HL-60 (cell line): ENCODE measurements around the gene TACC3.

ENCODE experiments used
- DNase-seq, 2 experiments: peaks; one replicate each; pipeline ENCODE4 v3.0.0-alpha.2; 2010 to 2020; ENCODE audit warnings: low read depth in 1 of 2, low spot score in 1 of 2
- H3K27ac ChIP-seq: fragments of 250-450 bp; sonication (Bioruptor Pico); replicated peaks from 2 replicates; pipeline ENCODE4 v1.5.1; 2020; ENCODE audit warnings: mild to moderate bottlenecking, moderate library complexity
- H3K27me3 ChIP-seq: fragments of 250-450 bp; sonication (Bioruptor Pico); 2 replicates; pipeline ENCODE4 v1.5.1; 2021; ENCODE audit warnings: mild to moderate bottlenecking, moderate library complexity; ENCODE audit not compliant: insufficient read depth, poor library complexity, severe bottlenecking
- H3K4me3 ChIP-seq: replicated peaks from 2 replicates; pipeline ENCODE4 v1.5.1; 2011; ENCODE audit warnings: mild to moderate bottlenecking, control low read depth, low read length; ENCODE audit not compliant: insufficient read depth
- GABPA ChIP-seq: IDR thresholded peaks from 2 replicates; pipeline ENCODE4 v1.6.1; 2012; ENCODE audit warnings: low read depth
- POLR2AphosphoS5 ChIP-seq: IDR thresholded peaks from 2 replicates; pipeline ENCODE4 v1.6.1; 2012; ENCODE audit warnings: low read depth
- REST ChIP-seq: IDR thresholded peaks from 2 replicates; pipeline ENCODE4 v1.6.1; 2012; ENCODE audit warnings: low read depth; ENCODE audit not compliant: insufficient replicate concordance
- SPI1 ChIP-seq: IDR thresholded peaks from 2 replicates; pipeline ENCODE4 v1.6.1; 2012; ENCODE audit warnings: low read depth, mild to moderate bottlenecking, borderline replicate concordance
- TF ChIP-seq, protein P1 (sequence below): IDR thresholded peaks from one replicate; pipeline ENCODE4 v1.5.1; 2011; ENCODE audit warnings: low read length, control low read depth, inconsistent platforms; ENCODE audit not compliant: insufficient read depth

Gene TACC3

DNA sequence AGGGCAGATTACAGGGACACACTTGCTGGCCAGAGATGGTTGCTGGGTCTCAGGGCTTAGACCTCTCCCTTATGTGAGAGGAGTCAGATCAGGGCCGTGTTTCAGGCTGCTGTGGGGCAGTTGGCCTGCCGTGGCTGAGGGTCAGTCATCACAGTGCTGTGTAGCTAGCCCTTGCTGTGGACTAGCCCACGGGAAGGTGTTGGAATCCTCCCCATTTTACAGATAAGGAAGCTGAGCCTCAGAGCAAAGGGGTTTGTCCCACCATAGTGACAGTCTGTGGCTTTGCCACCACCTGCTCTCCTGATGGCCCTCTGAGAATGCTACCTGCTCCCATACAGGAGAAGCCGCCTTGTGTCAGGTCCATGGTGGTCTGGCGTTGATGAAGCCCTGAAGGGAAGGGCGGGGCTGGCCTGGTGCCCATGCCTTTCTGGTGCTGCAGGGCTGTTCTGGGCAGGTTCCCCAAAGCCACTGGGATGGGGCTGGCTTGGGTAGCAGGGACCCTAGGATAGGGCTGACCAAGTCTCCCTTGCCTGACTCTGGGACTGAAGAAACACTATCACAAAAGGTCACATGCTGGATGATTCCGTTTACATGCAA is 34.8 kb upstream of the TACC3 start:
- Histone ChIP-seq H3K4me3 (no peak overlapping the region), H3K27me3 (peaks cover 2% of the 10 kb centered on the region), H3K27ac (no peak overlapping the region)
- DNase-seq: no peak
- TF ChIP-seq SPI1 (no peak), POLR2AphosphoS5 (no peak)

- H3K27me3 ChIP-seq: no peaks in the 10 kb centered on the region
- no peak for TF ChIP-seq REST
- peak; percentile 32 for TF ChIP-seq POLR2AphosphoS5
- no peak for TF ChIP-seq GABPA
- TF ChIP-seq, protein P1, sequence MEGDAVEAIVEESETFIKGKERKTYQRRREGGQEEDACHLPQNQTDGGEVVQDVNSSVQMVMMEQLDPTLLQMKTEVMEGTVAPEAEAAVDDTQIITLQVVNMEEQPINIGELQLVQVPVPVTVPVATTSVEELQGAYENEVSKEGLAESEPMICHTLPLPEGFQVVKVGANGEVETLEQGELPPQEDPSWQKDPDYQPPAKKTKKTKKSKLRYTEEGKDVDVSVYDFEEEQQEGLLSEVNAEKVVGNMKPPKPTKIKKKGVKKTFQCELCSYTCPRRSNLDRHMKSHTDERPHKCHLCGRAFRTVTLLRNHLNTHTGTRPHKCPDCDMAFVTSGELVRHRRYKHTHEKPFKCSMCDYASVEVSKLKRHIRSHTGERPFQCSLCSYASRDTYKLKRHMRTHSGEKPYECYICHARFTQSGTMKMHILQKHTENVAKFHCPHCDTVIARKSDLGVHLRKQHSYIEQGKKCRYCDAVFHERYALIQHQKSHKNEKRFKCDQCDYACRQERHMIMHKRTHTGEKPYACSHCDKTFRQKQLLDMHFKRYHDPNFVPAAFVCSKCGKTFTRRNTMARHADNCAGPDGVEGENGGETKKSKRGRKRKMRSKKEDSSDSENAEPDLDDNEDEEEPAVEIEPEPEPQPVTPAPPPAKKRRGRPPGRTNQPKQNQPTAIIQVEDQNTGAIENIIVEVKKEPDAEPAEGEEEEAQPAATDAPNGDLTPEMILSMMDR: no peak
- no peak for TF ChIP-seq SPI1
- no peak overlapping the region for H3K27ac ChIP-seq
- no peak for DNase-seq
- no peak overlapping the region for H3K4me3 ChIP-seq
Measured at GRCh38 chr4:1690698-1691097, 30.6 kb upstream of the TACC3 start.

GRCh38 chr4:1691737-1692373 is 29.5 kb upstream of the TACC3 start:
- H3K27me3 ChIP-seq: no peaks in the 10 kb centered on the region
- DNase-seq: no peak
- H3K27ac ChIP-seq: no peak overlapping the region
- H3K4me3 ChIP-seq: no peak overlapping the region
- TF ChIP-seq, protein P1: no peak
- TF ChIP-seq SPI1: no peak
- peak; percentile 67 for TF ChIP-seq POLR2AphosphoS5
- TF ChIP-seq REST: no peak
- TF ChIP-seq GABPA: no peak

- peak in 1 of 2 experiments; percentile 80 for DNase-seq
- no peak overlapping the region for H3K4me3 ChIP-seq
- no peaks in the 10 kb centered on the region for H3K27me3 ChIP-seq
- TF ChIP-seq, protein P1: peak; percentile 90
- TF ChIP-seq REST (no peak), POLR2AphosphoS5 (no peak)
- no peak overlapping the region for H3K27ac ChIP-seq
Measured at GRCh38 chr4:1693131-1693896, 28.0 kb upstream of the TACC3 start.
